ENCODE data around the gene PDE4D.

DNA sequence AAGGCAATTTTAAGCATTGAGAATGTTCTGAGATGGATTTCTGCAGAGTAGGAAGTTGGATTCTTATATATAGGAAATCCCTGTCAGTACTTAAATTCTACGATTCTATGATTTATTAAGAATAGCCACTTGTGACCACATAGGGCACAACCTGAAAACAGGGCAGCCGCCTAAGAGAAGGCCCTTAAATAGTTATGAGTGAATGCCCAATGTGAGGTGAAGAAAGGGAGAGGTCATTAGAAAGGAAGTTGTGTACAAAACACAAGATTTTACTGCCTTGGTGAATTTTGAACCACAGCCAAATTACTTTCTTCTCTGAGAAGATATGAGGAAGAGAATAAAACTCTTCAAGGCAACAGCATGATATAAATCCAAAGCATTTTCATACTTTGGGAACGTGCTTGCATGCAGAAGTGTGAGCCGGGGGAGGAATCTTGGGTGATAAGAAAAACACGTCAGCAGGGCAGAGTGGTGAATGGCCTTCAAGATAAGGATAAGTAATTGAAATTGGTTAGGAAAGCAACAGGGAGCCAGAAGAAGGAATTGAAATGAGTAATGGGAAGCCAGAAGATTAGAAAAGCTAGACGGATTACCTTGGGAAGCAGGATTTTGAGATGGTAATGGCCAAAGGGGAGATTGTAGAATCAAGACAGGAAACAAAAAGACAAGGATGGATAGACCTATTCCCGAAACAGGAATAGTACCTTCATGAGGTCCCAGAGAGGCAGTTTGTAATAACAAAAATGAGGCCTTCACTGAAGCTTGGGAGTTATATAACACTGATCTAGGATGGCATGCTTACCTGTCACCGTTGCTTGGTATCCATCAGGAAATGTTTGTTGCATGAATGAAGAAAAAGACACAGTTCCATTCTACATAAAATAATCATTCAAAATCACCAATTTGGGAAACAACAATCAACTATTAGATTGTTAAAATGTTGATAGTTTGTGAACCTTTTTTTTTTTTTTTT, 244.3 kb downstream of the PDE4D start:
- TF ChIP-seq, protein P1, sequence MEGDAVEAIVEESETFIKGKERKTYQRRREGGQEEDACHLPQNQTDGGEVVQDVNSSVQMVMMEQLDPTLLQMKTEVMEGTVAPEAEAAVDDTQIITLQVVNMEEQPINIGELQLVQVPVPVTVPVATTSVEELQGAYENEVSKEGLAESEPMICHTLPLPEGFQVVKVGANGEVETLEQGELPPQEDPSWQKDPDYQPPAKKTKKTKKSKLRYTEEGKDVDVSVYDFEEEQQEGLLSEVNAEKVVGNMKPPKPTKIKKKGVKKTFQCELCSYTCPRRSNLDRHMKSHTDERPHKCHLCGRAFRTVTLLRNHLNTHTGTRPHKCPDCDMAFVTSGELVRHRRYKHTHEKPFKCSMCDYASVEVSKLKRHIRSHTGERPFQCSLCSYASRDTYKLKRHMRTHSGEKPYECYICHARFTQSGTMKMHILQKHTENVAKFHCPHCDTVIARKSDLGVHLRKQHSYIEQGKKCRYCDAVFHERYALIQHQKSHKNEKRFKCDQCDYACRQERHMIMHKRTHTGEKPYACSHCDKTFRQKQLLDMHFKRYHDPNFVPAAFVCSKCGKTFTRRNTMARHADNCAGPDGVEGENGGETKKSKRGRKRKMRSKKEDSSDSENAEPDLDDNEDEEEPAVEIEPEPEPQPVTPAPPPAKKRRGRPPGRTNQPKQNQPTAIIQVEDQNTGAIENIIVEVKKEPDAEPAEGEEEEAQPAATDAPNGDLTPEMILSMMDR (conservative IDR thresholded peaks at IDR 0.05; ENCODE audit: low read depth, low read length) = no peak
- TF ChIP-seq EZH2phosphoT487 (IDR thresholded peaks at IDR 0.05; ENCODE audit: borderline replicate concordance, low read length) = no peak
